CD4-positive, alpha-beta T cell treated with Interleukin-17A for 4 hours (primary cell): ENCODE results near the gene GPR55.
"Not testable (repeated sequence)": the region's sequence is repeated elsewhere in the genome, so short reads cannot be mapped to it uniquely, and the experiment has no call there.

ENCODE experiments used
- DNase-seq: peaks from one replicate; pipeline ENCODE4 v3.0.0-alpha.2; 2020; ENCODE audit warnings: mixed read lengths

The GPR55 gene

DNA sequence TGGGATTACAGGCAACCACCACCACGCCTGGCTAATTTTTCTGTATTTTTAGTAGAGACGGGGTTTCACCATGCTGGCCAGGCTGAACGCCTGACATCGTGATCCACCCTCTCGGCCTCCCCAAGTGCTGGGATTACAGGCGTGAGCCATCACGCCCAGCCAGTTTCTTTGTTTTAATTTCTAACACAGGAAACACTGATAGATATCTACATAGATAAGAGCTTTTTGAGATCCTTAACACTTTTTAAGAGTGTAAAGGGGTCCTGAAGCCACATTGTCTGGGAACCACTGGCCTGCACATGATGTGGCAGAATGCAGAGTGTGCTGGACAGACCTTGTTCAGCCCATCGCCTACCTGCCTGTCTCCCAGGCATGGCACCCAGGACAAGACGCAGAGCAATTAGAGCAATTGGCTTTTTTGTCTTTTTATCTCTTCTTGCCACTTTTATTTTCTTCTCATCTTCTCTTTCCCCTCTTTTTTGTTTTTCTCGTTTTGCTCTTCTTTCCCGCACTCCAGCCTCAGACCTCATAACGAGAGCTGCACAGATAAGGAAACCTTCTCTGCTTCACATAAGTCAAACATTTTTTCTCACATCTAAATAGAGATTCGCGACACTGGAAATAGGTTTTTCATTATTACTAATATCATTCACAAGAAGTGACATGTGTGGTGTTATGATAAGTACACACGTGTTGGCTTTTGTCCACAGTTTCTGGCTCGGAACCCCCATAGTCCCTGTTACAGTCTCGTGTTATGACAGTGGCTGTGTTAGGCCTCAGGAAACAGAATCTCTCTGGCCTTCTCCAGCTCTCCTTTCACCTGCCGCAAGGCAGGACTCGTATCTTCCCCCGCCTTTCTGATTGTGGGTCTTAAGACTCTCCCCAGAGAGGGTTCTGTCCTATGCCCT is 25.2 kb upstream of the GPR55 start:
- DNase-seq: no peak

DNA sequence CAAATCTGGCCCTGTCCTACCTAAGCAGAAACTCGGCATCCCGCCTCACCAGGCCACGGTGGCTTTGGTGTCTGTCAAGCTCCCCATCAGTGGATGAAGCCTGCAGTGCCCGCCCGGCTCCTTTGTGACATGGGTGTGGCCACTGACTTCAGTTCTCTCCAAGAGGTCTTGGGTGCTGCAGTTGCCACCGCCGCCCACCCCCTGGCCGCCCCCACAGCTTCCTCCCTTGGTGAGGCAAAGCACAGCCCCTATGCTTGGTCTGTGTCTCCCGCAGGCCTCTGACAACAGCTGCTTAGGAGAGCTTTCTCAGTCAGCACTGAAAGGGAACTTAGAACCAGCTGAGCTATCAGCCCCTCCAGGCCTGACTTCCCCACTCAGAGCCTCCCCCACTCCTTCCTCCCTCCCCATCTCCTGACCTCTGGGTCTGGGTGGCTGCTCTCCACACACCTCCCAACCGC is 22.9 kb upstream of the GPR55 start:
- no peak for DNase-seq

DNA sequence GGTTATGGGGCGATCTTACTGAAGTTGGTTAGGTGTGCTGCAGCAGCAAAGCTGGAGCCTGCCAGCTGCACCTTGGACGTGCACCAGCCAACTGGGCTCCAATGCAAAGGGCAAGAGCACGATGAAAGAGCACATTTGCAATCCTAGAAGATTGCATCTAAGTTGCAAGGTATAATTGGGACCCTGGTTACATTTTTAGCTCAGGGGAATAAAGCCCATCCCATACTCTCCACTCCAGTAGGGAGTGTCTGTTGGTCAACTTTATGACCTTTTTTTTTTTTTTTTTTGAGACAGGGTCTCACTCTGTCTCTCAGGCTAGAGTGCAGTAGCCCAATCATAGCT is 22.2 kb upstream of the GPR55 start:
- no peak for DNase-seq

DNA sequence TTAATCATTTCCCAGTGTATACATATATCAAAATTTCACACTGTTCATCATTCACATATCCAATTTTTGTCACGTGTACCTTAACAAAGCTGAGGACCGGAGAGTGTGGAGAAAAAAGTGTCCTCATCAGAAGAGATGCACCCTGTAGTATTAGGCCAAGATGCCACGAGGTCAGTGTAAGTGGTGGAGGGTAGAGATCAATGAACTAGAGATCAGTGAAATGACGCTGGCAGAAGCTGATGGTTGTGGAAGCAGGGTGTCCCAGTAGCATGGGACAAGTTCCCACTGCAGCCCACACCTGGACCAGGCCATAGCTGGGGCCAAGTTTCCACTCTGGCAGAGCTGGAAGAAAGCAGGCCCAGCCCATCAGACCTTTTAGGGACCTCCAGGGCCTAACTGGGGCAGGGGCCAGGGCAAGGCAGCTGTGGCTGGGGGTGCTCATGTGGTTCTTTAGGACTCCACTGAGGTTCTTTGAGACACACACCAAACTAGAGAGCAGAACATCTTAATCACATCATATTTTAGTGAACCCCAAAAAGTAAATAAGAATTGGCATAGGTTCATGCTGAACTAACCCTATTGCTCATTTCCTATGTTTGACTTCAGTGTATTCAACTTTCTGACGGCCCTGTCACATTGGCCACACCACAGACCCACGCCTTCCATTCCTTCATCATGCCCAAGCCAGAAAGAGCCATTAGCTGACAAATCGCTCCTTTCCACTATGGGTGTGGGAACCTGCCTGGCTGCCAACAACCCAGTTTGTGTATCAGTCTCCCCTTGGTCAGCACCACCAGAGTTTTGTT is 21.6 kb upstream of the GPR55 start:
- no peak for DNase-seq

DNA sequence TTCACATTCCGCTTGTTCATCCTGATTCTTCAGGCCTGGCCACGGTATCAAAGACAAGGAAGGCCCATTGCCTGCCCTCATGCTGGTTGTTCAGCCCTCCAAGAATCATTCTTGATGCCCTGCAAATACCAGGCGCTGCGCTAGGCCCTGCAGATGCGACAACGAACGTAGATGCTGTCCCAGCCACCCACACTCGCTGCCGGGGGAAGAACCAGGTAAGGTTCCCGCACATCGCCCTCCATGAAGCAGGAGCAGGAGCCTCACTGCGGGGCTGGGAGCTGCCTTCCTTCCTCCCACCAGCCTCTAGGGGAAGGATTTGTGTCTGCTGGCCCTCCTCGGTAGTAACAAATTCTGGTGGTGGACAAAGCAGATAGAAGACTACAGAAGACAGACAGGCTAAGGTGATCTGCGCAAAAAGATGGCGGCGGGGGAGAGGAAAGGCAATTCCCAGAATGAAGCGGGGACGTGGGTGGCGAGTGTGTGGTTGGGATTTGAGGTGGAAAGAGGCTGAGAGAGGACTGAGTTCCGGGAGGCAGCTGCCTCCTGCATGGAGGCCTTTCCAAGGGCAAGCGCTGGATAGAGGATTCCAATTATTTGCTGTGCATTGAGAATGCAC is 19.8 kb upstream of the GPR55 start:
- DNase-seq: no peak

DNA sequence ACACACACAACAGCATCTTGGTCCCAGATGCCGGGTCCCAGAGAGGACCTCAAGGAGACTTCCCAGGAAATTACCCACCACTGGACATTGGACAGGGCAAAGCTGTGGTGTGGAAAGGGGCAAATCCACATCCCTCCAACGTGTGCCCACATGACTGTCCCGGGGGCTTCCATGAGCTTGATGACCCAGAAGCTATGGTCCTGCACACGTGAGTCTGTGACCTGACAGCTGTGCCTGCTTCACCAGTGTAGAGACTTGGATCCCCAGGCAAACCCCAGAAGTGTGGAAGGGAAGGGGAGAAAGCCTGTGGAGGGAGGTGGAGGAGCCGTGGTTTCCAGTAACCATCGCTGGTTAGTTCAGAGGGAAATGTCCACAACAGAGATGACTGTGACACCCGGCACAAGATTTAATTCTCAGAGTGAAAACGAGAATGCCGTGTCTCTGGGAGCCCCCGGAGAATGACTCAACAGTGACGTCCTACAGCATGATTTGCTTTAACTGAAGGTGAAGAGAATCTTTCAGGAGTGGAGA is 19.1 kb upstream of the GPR55 start:
- DNase-seq: no peak

DNA sequence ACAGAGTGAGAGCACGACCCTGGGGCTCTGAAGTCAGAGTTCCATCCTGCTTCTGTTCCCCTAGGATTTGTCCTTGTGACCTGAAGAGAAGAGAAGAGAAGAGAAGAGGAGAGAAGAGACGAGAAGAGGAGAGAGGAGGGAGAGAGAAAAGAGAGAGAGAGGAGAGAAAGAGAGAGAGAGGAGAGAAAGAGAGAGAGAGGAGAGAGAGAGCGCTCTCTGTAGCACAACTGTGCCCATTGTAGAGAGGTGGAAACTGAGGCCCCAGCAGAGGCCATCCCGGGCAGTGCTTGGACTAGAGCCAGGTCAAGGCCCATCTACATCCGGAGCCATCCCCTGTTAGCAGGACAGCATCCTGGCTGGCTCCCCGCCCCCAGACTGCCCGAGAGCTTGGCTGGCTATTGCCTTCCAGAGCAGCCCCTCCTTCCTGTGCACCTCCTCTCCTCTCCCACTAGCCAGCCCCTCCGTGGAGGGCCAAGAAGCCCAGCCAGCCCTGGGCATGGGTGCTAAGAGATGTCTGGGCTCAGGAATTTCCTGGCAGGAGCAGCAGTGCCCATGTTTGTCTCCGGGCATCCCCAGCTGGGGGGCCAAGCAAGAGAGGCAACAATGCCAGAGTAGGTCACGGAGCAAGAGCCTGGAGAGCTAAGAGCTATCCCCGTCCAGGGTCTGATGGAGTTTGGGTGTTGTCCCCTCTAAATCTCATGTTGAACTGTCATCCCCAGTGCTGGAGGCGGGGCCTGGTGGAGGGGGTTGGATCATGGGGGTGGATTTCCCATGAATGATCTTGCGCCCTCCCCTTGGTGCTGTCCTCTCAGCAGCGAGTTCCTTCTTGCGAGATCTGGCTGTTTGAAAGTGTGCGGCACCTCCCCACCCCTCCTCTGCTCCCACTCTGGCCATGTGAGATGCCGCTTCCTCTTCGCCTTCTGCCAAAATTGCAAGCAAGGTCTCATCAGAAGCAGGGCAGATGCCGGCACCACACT is 18.2 kb upstream of the GPR55 start:
- no peak for DNase-seq

DNA sequence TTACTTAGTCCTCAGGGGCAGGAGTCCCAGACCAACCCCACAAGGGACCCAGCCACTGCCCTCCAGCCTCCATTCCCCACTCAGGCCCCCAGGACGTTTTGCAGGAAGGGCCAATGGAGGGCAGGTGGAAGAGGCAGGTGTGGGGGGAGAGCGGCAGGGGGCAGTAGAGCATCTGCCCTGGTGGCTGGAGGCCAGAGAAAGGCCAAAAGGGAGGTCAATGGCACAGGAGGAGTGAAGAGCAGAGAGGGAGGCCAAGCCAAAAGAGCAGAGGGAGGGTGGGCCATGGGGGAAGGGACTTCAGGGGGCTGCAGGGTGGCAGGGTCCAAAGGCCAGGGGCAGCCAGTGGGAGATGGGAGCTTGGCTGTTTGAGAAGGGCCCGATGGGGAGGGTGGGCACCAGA is 17.3 kb upstream of the GPR55 start:
- no peak for DNase-seq

DNA sequence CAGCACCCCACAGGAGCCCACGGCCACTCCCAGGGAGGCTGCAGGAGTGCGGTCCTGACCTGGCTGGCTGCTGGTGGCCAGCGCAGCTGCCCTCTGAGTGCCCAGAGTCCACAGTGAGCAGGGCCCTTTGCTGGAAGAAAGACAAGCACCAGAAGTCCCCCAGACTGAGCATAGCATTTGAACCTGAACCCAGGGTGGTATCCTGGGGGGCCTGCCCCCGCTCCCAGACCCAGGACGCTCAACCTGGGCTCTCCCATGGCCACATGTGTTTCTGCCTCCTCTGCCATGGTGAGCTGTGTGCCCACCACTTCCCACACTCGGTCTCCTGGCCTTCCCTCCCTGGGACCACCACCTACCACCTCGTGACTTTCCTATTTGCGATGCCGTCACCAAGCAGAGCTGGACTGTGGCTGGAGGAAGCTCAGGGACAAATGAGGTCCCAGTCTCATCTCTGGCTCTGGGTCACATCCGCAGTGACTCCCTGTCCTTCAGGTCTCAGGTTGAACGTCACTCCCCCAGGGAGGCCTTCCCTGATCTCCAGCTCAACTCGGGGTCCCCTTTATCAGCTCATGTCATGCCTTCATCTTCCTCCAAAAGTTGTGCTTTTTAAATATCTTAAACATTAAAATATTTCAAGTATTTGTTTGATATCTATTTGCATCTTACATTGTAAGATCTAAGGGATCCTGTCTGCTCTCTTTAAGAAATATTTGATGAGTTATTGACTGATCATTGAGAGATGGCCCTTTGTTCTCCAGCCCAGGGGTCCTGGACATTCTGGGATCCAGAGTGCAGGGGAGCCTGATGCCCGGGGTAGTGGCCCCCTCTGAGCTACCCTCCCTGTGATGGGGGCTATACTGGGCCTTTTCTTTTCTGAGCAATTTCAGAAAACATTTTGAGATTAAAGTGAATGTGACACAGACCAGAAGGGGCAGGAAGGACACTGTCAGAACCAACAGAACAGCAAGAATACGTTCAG is 16.4 kb upstream of the GPR55 start:
- no peak for DNase-seq

DNA sequence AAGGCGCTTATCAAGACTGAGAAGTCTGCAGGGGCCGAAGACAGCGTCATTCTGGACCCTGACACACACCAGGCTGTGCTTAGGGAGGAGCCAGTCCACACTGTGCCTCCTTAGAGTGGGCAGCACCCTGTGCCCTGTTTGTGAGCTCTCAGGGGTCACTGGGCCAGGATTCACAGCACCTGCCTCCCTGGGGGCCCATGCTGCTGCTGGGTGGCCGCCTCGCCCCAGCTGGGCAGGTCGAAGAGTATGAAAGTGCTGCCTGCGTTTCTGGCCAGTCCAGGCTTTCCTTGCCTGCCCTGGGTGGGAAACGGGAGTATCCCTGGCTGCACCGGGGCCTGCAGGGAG is 15.4 kb upstream of the GPR55 start:
- DNase-seq: no peak

DNA sequence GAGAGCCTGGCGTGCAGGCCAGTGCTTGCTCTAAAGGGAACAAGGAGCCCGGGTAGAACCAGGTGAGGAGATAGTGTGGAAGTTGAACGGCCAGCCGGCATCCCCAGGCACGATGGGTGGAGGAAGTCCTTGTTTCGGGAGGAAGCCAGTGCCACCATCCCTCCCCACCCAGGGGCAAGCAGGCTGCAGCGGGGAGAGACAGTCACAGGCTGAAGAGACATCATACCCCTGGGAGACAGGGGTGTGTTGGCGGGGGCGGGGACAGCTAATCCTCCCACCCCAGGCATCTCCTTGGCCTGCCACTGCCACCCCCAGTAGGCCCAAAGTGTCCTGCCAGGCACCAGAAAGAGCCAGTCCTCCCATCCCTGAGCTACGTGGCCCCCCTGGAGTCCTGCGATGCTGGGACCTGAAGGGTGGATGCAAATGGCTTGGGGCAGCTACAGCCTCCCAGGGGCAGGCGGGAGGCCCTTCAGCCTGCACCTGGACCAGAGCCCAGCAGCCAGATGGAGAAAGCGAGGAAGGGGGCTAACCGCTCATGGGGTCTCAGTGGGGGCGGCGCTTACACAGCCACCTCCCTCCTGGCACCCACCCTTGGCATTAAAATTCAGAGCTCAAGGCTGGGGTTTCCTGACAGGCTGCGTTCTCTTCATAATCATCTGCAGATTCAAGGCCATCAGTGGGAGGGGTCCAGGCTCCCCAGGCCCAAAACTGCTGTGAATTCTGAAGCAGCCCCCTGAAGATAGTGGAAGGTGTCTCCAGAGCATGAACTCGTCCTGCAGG is 14.8 kb upstream of the GPR55 start:
- DNase-seq: no peak

DNA sequence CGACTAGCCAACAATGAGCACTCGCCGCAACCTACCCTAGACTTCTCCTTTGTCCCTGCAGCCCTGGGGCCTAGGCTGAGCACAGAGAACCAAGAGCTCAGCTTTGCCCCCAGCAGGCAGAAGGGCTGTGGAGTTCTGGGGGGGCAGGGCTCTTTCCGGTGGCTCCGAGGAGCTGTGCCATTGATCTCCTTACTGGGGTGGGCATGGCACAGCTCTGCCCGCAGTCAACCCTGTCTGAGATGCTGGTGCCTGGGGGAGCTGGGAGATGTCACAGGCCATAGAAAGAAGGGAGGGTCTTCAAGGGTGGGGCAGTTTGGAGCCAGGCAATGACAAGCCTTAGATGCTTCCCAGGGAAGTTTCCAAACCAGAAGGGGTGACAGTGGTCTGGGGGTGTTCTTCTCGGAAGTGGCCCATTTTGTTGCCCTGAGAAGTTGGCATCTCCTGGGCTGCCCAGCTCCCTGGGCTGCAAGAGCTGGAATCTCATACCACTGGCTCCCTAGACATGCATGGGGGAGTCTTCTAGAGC is 14.1 kb upstream of the GPR55 start:
- no peak for DNase-seq

DNA sequence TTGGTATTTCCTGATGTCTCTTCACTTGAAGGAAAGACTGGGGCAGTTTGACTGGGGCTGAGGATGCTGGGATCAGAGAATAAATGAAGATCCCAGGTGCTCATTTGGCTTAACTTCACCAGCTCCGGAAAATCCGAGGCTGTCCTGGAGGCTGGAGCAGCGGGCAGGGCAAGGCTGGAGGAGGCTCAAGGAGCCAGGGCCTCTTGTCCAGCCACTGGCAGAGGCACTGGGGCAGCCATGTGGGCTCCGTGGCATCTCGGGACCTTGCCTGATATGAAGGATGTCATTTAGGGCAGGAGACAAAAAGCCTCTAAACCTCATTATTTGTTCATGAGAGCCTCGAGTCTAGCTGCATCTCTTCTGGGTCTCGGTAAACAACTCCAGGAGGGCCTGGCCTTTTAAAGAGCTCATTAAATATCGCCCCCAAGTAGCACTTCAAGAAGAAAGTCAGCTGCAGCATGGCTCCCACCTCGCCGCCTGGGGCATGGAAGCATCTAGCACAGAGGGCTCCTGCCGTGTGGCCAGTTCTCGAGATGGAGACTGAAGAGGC is 13.5 kb upstream of the GPR55 start:
- DNase-seq: no peak

DNA sequence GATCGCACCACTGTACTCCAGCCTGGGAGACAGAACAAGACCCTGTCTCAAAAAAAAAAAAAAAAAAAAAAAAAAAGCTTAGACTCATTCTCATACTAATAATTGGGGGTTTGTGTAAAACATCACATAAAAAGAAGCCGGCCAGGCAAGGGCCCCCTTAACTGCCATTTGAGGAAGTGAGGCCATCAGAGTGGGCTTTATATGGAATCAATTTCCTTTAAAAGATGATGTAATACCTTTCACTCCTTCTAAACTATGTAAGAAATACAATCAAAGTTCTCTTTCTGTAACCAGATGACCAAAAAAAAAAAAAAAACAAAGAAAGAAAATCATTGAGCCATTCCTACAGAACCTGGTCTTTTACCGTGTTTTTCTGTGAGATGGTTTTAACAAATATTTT is 13.1 kb upstream of the GPR55 start:
- no peak for DNase-seq

DNA sequence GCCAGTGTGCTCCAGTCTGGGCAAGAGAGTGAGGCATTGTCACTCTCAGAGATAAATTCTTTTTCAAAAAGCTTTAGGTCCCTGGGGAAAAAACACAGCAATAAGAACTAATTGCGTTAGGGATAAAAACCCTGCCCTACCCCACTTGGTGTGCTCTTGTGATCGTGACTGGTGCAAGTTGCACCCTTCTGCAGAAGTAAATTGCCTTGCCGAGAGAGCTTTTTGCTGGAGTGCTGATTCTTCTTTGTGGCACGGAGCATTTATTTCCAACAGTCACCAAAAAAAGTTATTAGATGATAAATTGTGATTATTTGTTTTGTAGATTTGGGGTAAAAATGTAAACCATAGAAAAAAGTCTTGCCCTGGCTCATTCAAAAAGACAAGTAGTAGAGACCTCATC is 12.3 kb upstream of the GPR55 start:
- no peak for DNase-seq

DNA sequence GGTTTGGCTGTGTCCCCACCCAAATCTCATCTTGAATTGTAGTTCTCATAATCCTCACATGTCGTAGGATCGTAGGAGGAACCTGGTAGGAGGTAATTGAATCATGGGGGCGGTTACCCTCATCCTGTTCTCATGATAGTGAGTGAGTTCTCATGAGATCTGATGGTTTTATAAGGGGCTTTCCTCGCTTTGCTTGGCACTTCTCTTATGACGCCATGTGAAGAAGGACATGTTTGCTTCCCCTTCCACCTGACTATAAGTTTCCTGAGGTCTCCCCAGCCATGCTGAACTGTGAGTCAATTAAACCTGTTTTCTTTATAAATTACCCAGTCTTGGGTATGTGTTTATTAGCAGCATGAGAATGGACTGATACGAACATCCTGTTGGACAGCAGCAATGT is 11.2 kb upstream of the GPR55 start:
- not testable (repeated sequence) for DNase-seq

DNA sequence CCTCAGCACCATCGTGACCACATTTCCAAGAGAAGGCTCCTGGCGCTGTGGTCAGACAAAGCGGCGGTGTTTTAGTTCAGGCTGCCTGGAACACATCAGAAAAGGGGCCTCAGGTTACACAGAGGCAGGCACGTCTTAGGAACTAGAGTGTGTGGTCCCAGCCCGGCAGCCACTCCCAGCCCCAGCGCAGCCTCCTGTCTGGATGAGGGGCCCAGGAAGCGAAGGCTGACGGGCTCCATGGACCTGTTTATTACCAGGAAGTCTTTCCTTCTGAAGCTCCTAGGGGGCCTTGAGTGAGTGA is 10.0 kb upstream of the GPR55 start:
- no peak for DNase-seq

DNA sequence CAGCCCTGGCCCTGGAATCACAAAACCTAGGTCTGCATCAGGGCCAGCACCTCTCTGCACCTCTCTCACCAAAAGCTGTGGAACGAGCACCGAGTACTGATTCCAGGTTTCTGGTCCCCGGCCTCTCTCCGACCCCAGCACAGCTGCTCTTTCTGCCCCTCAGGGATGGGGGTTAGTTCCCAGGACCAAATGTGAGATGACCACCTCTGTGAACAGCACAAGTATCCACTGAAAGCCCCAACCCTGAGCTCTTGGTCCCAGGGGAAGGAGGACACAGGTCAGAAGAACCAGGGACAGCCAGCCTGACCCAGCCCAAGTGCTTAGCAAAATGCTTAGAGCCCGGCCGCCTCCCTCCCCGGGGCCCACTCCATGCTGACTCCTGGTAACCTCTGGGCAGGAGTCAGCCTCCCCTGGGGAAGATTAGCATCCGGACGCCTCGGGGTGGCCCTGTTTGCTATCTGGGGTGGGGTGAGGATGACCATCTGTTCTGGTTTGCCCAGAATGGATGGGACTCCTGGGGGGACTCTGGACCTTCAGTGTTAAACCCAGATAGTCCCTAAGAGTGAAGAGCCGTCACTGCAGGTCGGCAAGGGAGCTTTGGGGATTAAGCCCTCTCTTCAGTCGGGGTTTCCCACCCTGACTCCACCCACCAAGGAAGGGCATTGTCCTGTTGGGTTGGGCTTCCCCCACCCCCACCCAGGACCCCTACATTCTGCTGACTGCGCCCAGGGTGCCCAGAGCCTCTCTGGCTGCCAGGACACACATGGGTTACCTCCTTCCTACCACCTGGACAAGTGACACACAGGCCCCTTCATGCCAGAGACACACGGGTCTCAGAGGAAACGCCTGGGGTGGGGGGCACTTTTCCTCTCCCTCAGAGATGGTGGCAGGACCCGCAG is 9.4 kb upstream of the GPR55 start:
- DNase-seq: no peak
